SU-DHL-6 (cell line): ENCODE data around the gene SLC41A1.

Source experiments
- H2AFZ ChIP-seq: fragments of 200-600 bp; sonication (generic); 2 replicates; pipeline ENCODE4 v1.6.1; 2014; ENCODE audit warnings: low read depth, mild to moderate bottlenecking, moderate library complexity, mixed read lengths, antibody characterized with exemption, low read length; ENCODE audit not compliant: severe bottlenecking
- H3F3A ChIP-seq: fragments of 200-600 bp; shearing (Covaris generic); 2 replicates; pipeline ENCODE4 v1.6.0; 2016; ENCODE audit warnings: antibody characterized with exemption, mild to moderate bottlenecking; ENCODE audit not compliant: insufficient read depth
- H3K27ac ChIP-seq: fragments of 200-600 bp; sonication (generic); 2 replicates; pipeline ENCODE4 v1.5.1; 2016; ENCODE audit warnings: low read depth, mild to moderate bottlenecking, low read length, moderate library complexity, mixed read lengths
- H3K27me3 ChIP-seq: fragments of 200-600 bp; sonication (generic), shearing (Covaris generic); 2 replicates; pipeline ENCODE4 v1.6.0; 2014; ENCODE audit warnings: mild to moderate bottlenecking, low read length
- H3K36me3 ChIP-seq: fragments of 200-600 bp; sonication (generic); 2 replicates; pipeline ENCODE4 v1.6.1; 2014; ENCODE audit warnings: mild to moderate bottlenecking, low read length, mixed read lengths
- H3K4me2 ChIP-seq: fragments of 300-600, 200-600 bp; shearing (Covaris generic), sonication (generic); 2 replicates; pipeline ENCODE4 v1.6.0; 2014; ENCODE audit warnings: low read length, low read depth, mild to moderate bottlenecking; ENCODE audit not compliant: poor library complexity, severe bottlenecking
- H3K4me3 ChIP-seq: fragments of 200-600 bp; sonication (generic); 2 replicates; pipeline ENCODE4 v1.5.1; 2014; ENCODE audit warnings: antibody characterized with exemption, low read length, mild to moderate bottlenecking, mixed read lengths; ENCODE audit not compliant: insufficient read depth, poor library complexity, severe bottlenecking
- H3K79me2 ChIP-seq: fragments of 200-600 bp; sonication (generic); 2 replicates; pipeline ENCODE4 v1.6.1; 2014; ENCODE audit warnings: mild to moderate bottlenecking, low read length, moderate library complexity; ENCODE audit not compliant: insufficient read depth
- H3K9ac ChIP-seq: fragments of 200-600 bp; sonication (generic); 2 replicates; pipeline ENCODE4 v1.7.0; 2014; ENCODE audit warnings: mild to moderate bottlenecking, low read length
- H3K9me2 ChIP-seq: fragments of 200-600 bp; sonication (generic); replicated peaks from 2 replicates; pipeline ENCODE4 v1.6.1; 2014; ENCODE audit warnings: low read length; ENCODE audit not compliant: insufficient read depth
- H3K9me3 ChIP-seq: fragments of 200-600 bp; sonication (generic); 2 replicates; pipeline ENCODE4 v1.6.1; 2014; ENCODE audit warnings: low read length, mixed read lengths; ENCODE audit not compliant: insufficient read depth
- H4K20me1 ChIP-seq: fragments of 200-600 bp; sonication (generic); 2 replicates; pipeline ENCODE4 v1.6.1; 2014; ENCODE audit warnings: low read depth, mild to moderate bottlenecking, antibody characterized with exemption, low read length, moderate library complexity, mixed read lengths
- CTCF ChIP-seq: fragments of 200-600 bp; sonication (generic); IDR thresholded peaks from one replicate; pipeline ENCODE4 v1.5.1; 2017; ENCODE audit warnings: antibody characterized with exemption, mild to moderate bottlenecking, low read length, moderate library complexity; ENCODE audit not compliant: insufficient read depth, poor library complexity, severe bottlenecking
- EZH2phosphoT487 ChIP-seq: fragments of 200-600 bp; sonication (generic), shearing (Covaris generic); conservative IDR thresholded peaks from 2 replicates; pipeline ENCODE4 v1.6.1; 2018; ENCODE audit warnings: mild to moderate bottlenecking, antibody characterized with exemption, low read length, moderate library complexity, mixed read lengths

SLC41A1 gene

GRCh38 chr1:205809469-205809868 is 3.5 kb downstream of the SLC41A1 start:
- Histone ChIP-seq H3K27me3 (no peaks in the 10 kb centered on the region), H3K9me3 (no peaks in the 10 kb centered on the region), H2AFZ (no peak overlapping the region), H3K36me3 (no peaks in the 10 kb centered on the region), H3F3A (no peaks in the 10 kb centered on the region), H3K79me2 (peaks cover 59% of the 10 kb centered on the region), H3K4me2 (peak overlapping the region; percentile 36), H3K9me2 (no peaks in the 10 kb centered on the region), H3K9ac (no peak overlapping the region), H3K27ac (no peak overlapping the region), H4K20me1 (no peaks in the 10 kb centered on the region), H3K4me3 (no peak overlapping the region)
- TF ChIP-seq CTCF = no peak
- no peak for TF ChIP-seq EZH2phosphoT487

GRCh38 chr1:205805082-205805711 is 7.8 kb downstream of the SLC41A1 start:
- Histone ChIP-seq H3K4me2 (no peak overlapping the region), H4K20me1 (no peaks in the 10 kb centered on the region), H3K4me3 (no peak overlapping the region), H3F3A (no peaks in the 10 kb centered on the region), H3K9ac (peak overlapping the region; percentile 11; the same call in 1 of the 2 replicates), H2AFZ (no peak overlapping the region), H3K9me3 (no peaks in the 10 kb centered on the region), H3K36me3 (no peaks in the 10 kb centered on the region), H3K27ac (no peak overlapping the region), H3K27me3 (no peaks in the 10 kb centered on the region), H3K79me2 (peaks cover 58% of the 10 kb centered on the region), H3K9me2 (no peaks in the 10 kb centered on the region)
- no peak for TF ChIP-seq CTCF
- TF ChIP-seq EZH2phosphoT487 = no peak

- H3K4me3 ChIP-seq = no peak overlapping the region
- H3F3A ChIP-seq = no peaks in the 10 kb centered on the region
- no peak for TF ChIP-seq CTCF
- no peak for TF ChIP-seq EZH2phosphoT487
- H4K20me1 ChIP-seq = no peaks in the 10 kb centered on the region
- H2AFZ ChIP-seq = no peak overlapping the region
- no peak overlapping the region for H3K27ac ChIP-seq
- no peak overlapping the region for H3K9ac ChIP-seq
- peaks cover 53% of the 10 kb centered on the region for H3K79me2 ChIP-seq
- no peaks in the 10 kb centered on the region for H3K36me3 ChIP-seq
- H3K4me2 ChIP-seq = no peak overlapping the region
- no peaks in the 10 kb centered on the region for H3K9me2 ChIP-seq
- no peaks in the 10 kb centered on the region for H3K27me3 ChIP-seq
- H3K9me3 ChIP-seq = no peaks in the 10 kb centered on the region
Measured at GRCh38 chr1:205804605-205805004, 8.4 kb downstream of the SLC41A1 start.

- no peak overlapping the region for H2AFZ ChIP-seq
- H3K27me3 ChIP-seq = no peaks in the 10 kb centered on the region
- no peak overlapping the region for H3K4me2 ChIP-seq
- no peaks in the 10 kb centered on the region for H3K9me3 ChIP-seq
- H3K27ac ChIP-seq = no peak overlapping the region
- no peak overlapping the region for H3K9ac ChIP-seq
- H3K36me3 ChIP-seq = no peaks in the 10 kb centered on the region
- H3K9me2 ChIP-seq = no peaks in the 10 kb centered on the region
- H3K79me2 ChIP-seq = peaks cover 47% of the 10 kb centered on the region
- no peak overlapping the region for H3K4me3 ChIP-seq
- TF ChIP-seq CTCF = no peak
- TF ChIP-seq EZH2phosphoT487 = no peak
- H4K20me1 ChIP-seq = no peaks in the 10 kb centered on the region
- no peaks in the 10 kb centered on the region for H3F3A ChIP-seq
Measured at GRCh38 chr1:205803986-205804385, 9.0 kb downstream of the SLC41A1 start.
